H9 (cell line): ENCODE results near the gene GLIS2. TPM values are rescaled to one million over a fixed set of nuclear protein-coding genes. Genes with fewer than 3 reads are reported as not detected.

Source experiments
- DNase-seq: peaks from one replicate; pipeline ENCODE4 v3.0.0-alpha.2; 2017
- H2AFZ ChIP-seq: one replicate; pipeline ENCODE4 v1.6.1; 2013; ENCODE audit warnings: mild to moderate bottlenecking, low read length, control low read depth, moderate library complexity
- H2AK5ac ChIP-seq: 2 replicates; pipeline ENCODE4 v1.6.1; 2013; ENCODE audit warnings: low read length, control low read depth, mixed read lengths; ENCODE audit not compliant: insufficient read length
- H2BK120ac ChIP-seq: one replicate; pipeline ENCODE4 v1.6.1; 2013; ENCODE audit warnings: low read depth, mild to moderate bottlenecking, low read length, control low read depth, inconsistent platforms; ENCODE audit not compliant: poor library complexity, severe bottlenecking
- H2BK12ac ChIP-seq: 2 replicates; pipeline ENCODE4 v1.6.1; 2013; ENCODE audit warnings: low read length, control low read depth, mixed read lengths, low read depth; ENCODE audit not compliant: insufficient read length
- H2BK15ac ChIP-seq: 2 replicates; pipeline ENCODE4 v1.6.1; 2013; ENCODE audit warnings: low read depth, low read length, control low read depth
- H2BK20ac ChIP-seq: one replicate; pipeline ENCODE4 v1.6.1; 2013; ENCODE audit warnings: low read depth, mild to moderate bottlenecking, low read length, control low read depth, inconsistent platforms; ENCODE audit not compliant: poor library complexity, severe bottlenecking
- H2BK5ac ChIP-seq: 2 replicates; pipeline ENCODE4 v1.6.1; 2013; ENCODE audit warnings: low read length, control low read depth, mixed read lengths; ENCODE audit not compliant: insufficient read length
- H3K14ac ChIP-seq: 2 replicates; pipeline ENCODE4 v1.6.1; 2013; ENCODE audit warnings: low read length, control low read depth; ENCODE audit not compliant: insufficient read depth
- H3K18ac ChIP-seq: 2 replicates; pipeline ENCODE4 v1.6.1; 2013; ENCODE audit warnings: low read depth, mild to moderate bottlenecking, mixed read lengths, low read length, control low read depth; ENCODE audit not compliant: insufficient read length
- H3K23ac ChIP-seq: 2 replicates; pipeline ENCODE4 v1.6.1; 2013; ENCODE audit warnings: low read length, control low read depth, mixed read lengths, low read depth; ENCODE audit not compliant: insufficient read length
- H3K23me2 ChIP-seq: 2 replicates; pipeline ENCODE4 v1.6.1; 2013; ENCODE audit warnings: low read depth, mild to moderate bottlenecking, mixed read lengths, low read length, control low read depth; ENCODE audit not compliant: insufficient read length, poor library complexity, severe bottlenecking
- H3K27ac ChIP-seq: 2 replicates; pipeline ENCODE4 v1.5.1; 2013; ENCODE audit warnings: low read length, control low read depth, mixed read lengths, low read depth; ENCODE audit not compliant: insufficient read length
- H3K27me3 ChIP-seq: 2 replicates; pipeline ENCODE4 v1.6.1; 2013; ENCODE audit warnings: low read length, control low read depth, inconsistent platforms; ENCODE audit not compliant: insufficient read depth
- H3K4ac ChIP-seq: 2 replicates; pipeline ENCODE4 v1.6.1; 2013; ENCODE audit warnings: low read depth, mild to moderate bottlenecking, control low read depth, inconsistent platforms, low read length, moderate library complexity
- H3K4me1 ChIP-seq: 2 replicates; pipeline ENCODE4 v1.6.1; 2013; ENCODE audit warnings: low read length, control low read depth, inconsistent platforms; ENCODE audit not compliant: insufficient read depth
- H3K4me2 ChIP-seq: 2 replicates; pipeline ENCODE4 v1.6.1; 2013; ENCODE audit warnings: low read length, control low read depth, mixed read lengths; ENCODE audit not compliant: insufficient read length, insufficient read depth
- H3K56ac ChIP-seq: 2 replicates; pipeline ENCODE4 v1.6.1; 2013; ENCODE audit warnings: low read depth, mild to moderate bottlenecking, mixed read lengths, low read length, control low read depth; ENCODE audit not compliant: insufficient read length
- H3K79me1 ChIP-seq: 2 replicates; pipeline ENCODE4 v1.6.1; 2013; ENCODE audit warnings: low read depth, mild to moderate bottlenecking, moderate library complexity, low read length, control low read depth, inconsistent platforms; ENCODE audit not compliant: insufficient read depth, poor library complexity, severe bottlenecking
- H3K79me2 ChIP-seq: 2 replicates; pipeline ENCODE4 v1.6.1; 2013; ENCODE audit warnings: low read length, control low read depth, inconsistent platforms; ENCODE audit not compliant: insufficient read depth
- H3K9ac ChIP-seq: 2 replicates; pipeline ENCODE4 v1.6.1; 2013; ENCODE audit warnings: low read length, control low read depth, mixed read lengths; ENCODE audit not compliant: insufficient read length; ENCODE audit errors: extremely low read depth
- H3K9me3 ChIP-seq: one replicate; pipeline ENCODE4 v1.6.1; 2013; ENCODE audit warnings: low read depth, low read length, inconsistent platforms; ENCODE audit not compliant: control insufficient read depth
- H3T11ph ChIP-seq: one replicate; pipeline ENCODE4 v1.6.1; 2013; ENCODE audit warnings: mild to moderate bottlenecking, low read length, control low read depth, inconsistent platforms
- H4K20me1 ChIP-seq: one replicate; pipeline ENCODE4 v1.6.1; 2013; ENCODE audit not compliant: control insufficient read depth, insufficient read length, insufficient read depth
- H4K5ac ChIP-seq: 2 replicates; pipeline ENCODE4 v1.6.1; 2013; ENCODE audit warnings: low read depth, mild to moderate bottlenecking, mixed read lengths, low read length, control low read depth; ENCODE audit not compliant: insufficient read length
- H4K8ac ChIP-seq: replicated peaks from 2 replicates; pipeline ENCODE4 v1.6.1; 2013; ENCODE audit warnings: low read length, control low read depth, mixed read lengths, low read depth; ENCODE audit not compliant: insufficient read length
- H4K91ac ChIP-seq: 2 replicates; pipeline ENCODE4 v1.6.1; 2013; ENCODE audit warnings: low read depth, mild to moderate bottlenecking, moderate library complexity, mixed read lengths, low read length, control low read depth; ENCODE audit not compliant: insufficient read length
- H3K27ac Mint-ChIP-seq, 3 experiments: 2 replicates in 2 of 3; 3 replicates in 1 of 3; pipeline ENCODE4 v1.8.0; 2020 to 2021; ENCODE audit warnings: mixed read lengths in 3 of 3, mild to moderate bottlenecking in 1 of 3, moderate library complexity in 1 of 3
- H3K27me3 Mint-ChIP-seq: 2 replicates; pipeline ENCODE4 v1.8.0; 2021; ENCODE audit warnings: low read depth, mild to moderate bottlenecking, moderate library complexity, mixed read lengths
- H3K36me3 Mint-ChIP-seq, 3 experiments: 2 replicates in 2 of 3; 3 replicates in 1 of 3; pipeline ENCODE4 v1.8.0; 2020 to 2021; ENCODE audit warnings: low read depth in 3 of 3, mixed read lengths in 3 of 3; ENCODE audit not compliant: insufficient read depth in 1 of 3
- H3K4me1 Mint-ChIP-seq, 2 experiments: 2 replicates each; pipeline ENCODE4 v1.8.0; 2020; ENCODE audit warnings: mixed read lengths in 2 of 2
- H3K4me3 Mint-ChIP-seq, 2 experiments: 2 replicates in 1 of 2; 3 replicates in 1 of 2; pipeline ENCODE4 v1.8.0; 2020 to 2021; ENCODE audit warnings: mild to moderate bottlenecking in 2 of 2, mixed read lengths in 2 of 2, moderate library complexity in 1 of 2
- H3K9me3 Mint-ChIP-seq, 2 experiments: 2 replicates in 1 of 2; 3 replicates in 1 of 2; pipeline ENCODE4 v1.8.0; 2020; ENCODE audit warnings: mild to moderate bottlenecking in 2 of 2, mixed read lengths in 2 of 2, moderate library complexity in 1 of 2
- CTCF ChIP-seq: fragments of 200-600 bp; sonication (generic); conservative IDR thresholded peaks from 3 replicates; pipeline ENCODE4 v1.8.0; 2021; ENCODE audit warnings: antibody characterized with exemption, mild to moderate bottlenecking
- WGBS: extraction: QIAGEN DNeasy Blood & Tissue Kit; methylation state at CpG from one replicate; pipeline ENCODE4 v1.1.7; 2013; ENCODE audit warnings: missing lambda C conversion rate, low lambda C conversion rate, mixed read lengths; ENCODE audit not compliant: insufficient read length; ENCODE audit errors: extremely low coverage; 5-methylcytosine and 5-hydroxymethylcytosine counted together
- total RNA-seq: library from RNA; stranded (reverse); gene quantifications from 2 replicates; pipeline ENCODE4 v1.2.1, GENCODE V29; 2021

The GLIS2 gene
- total RNA-seq, 1 experiment from 2014 or later = 14.3 TPM

GRCh38 chr16:4370151-4370550, 54.3 kb downstream of the GLIS2 start:
- H3K27me3 Mint-ChIP-seq = no peaks in the 10 kb centered on the region
- Histone ChIP-seq H2AK5ac (no peak overlapping the region), H3K79me1 (no peaks in the 10 kb centered on the region), H2BK120ac (no peak overlapping the region), H3K14ac (no peak overlapping the region), H3K27ac (no peak overlapping the region), H4K91ac (no peak overlapping the region), H2AFZ (no peak overlapping the region), H3K4me2 (no peak overlapping the region), H3K23me2 (no peaks in the 10 kb centered on the region), H3K27me3 (no peaks in the 10 kb centered on the region), H3K4ac (no peak overlapping the region), H2BK5ac (no peak overlapping the region), H2BK20ac (no peak overlapping the region), H3K56ac (no peak overlapping the region), H3K9me3 (no peaks in the 10 kb centered on the region), H3K18ac (no peak overlapping the region), H4K20me1 (no peaks in the 10 kb centered on the region), H4K8ac (no peak overlapping the region), H4K5ac (no peak overlapping the region), H3K23ac (no peak overlapping the region), H3K9ac (no peak overlapping the region), H3T11ph (no peak overlapping the region), H3K4me1 (peaks cover 8% of the 10 kb centered on the region; the same call in 1 of the 2 replicates), H2BK15ac (no peak overlapping the region), H3K79me2 (peaks cover 1% of the 10 kb centered on the region; the same call in 1 of the 2 replicates), H2BK12ac (no peak overlapping the region)
- H3K4me3 Mint-ChIP-seq = no peak overlapping the region
- no peaks in the 10 kb centered on the region for H3K9me3 Mint-ChIP-seq
- no peak overlapping the region for H3K27ac Mint-ChIP-seq
- H3K4me1 Mint-ChIP-seq = peaks cover 15 to 24% of the 10 kb centered on the region in 2 experiments
- no CpG with 5 or more reads among the region's 3 CpGs for WGBS
- no peak for DNase-seq
- TF ChIP-seq CTCF = no peak
- H3K36me3 Mint-ChIP-seq = no peaks in the 10 kb centered on the region
